Hippocampal formation (tissue), 2 donors: ENCODE measurements around the gene LTBP2.

Experiments
- DNase-seq, 2 donors: peaks; one replicate each; lab custom pipeline; 2025; lab: John Stamatoyannopoulos, UW

The LTBP2 gene

GRCh38 chr14:74612350-74613021 is 449 bp upstream of the LTBP2 start:
- DNase-seq: peak; percentile 17 to 35

- DNase-seq: no peak
These were observed 979 bp downstream of the LTBP2 start for GRCh38 chr14:74610866-74611649.

- DNase-seq: no peak
These were observed 1.7 kb downstream of the LTBP2 start for GRCh38 chr14:74610199-74610865.

GRCh38 chr14:74609721-74610120 is 2.3 kb downstream of the LTBP2 start:
- DNase-seq: no peak

GRCh38 chr14:74608959-74609611 is 3.0 kb downstream of the LTBP2 start:
- DNase-seq: peak; percentile 53 to 58

- no peak for DNase-seq
These were observed 5.3 kb downstream of the LTBP2 start for GRCh38 chr14:74606727-74607126.

- DNase-seq: no peak
These were observed 6.4 kb downstream of the LTBP2 start for GRCh38 chr14:74605531-74606223.

GRCh38 chr14:74604911-74605310 is 7.1 kb downstream of the LTBP2 start:
- DNase-seq: no peak

GRCh38 chr14:74604157-74604556 is 7.9 kb downstream of the LTBP2 start:
- no peak for DNase-seq

GRCh38 chr14:74601982-74602381 is 10.1 kb downstream of the LTBP2 start:
- no peak for DNase-seq

- no peak for DNase-seq
These were observed 12.1 kb downstream of the LTBP2 start for GRCh38 chr14:74599946-74600345.

GRCh38 chr14:74599321-74599761 is 12.7 kb downstream of the LTBP2 start:
- no peak for DNase-seq

- DNase-seq: no peak
These were observed 15.1 kb downstream of the LTBP2 start for GRCh38 chr14:74596741-74597450.

- no peak for DNase-seq
These were observed 16.9 kb downstream of the LTBP2 start for GRCh38 chr14:74595006-74595735.

- DNase-seq: no peak
These were observed 17.4 kb downstream of the LTBP2 start for GRCh38 chr14:74594606-74595005.

GRCh38 chr14:74594029-74594428 is 18.0 kb downstream of the LTBP2 start:
- DNase-seq: no peak

GRCh38 chr14:74593241-74593953 is 18.6 kb downstream of the LTBP2 start:
- DNase-seq: no peak

GRCh38 chr14:74592476-74593201 is 19.4 kb downstream of the LTBP2 start:
- peak in 1 of 2 donors; percentile 11 for DNase-seq

- no peak for DNase-seq
These were observed 20.1 kb downstream of the LTBP2 start for GRCh38 chr14:74591899-74592298.
